GM12891 (cell line): Measurements from ENCODE around the gene ZNF562.

Experiments
- POLR2A ChIP-seq: IDR thresholded peaks from 2 replicates; pipeline ENCODE4 v1.6.1; 2011; ENCODE audit warnings: low read depth, low read length, control low read depth
- POLR2AphosphoS5 ChIP-seq: IDR thresholded peaks from 2 replicates; pipeline ENCODE4 v1.6.1; 2011; ENCODE audit warnings: low read depth, low read length, control low read depth
- TAF1 ChIP-seq: IDR thresholded peaks from 2 replicates; pipeline ENCODE4 v1.6.1; 2011; ENCODE audit warnings: low read depth, low read length, control low read depth

DNA sequence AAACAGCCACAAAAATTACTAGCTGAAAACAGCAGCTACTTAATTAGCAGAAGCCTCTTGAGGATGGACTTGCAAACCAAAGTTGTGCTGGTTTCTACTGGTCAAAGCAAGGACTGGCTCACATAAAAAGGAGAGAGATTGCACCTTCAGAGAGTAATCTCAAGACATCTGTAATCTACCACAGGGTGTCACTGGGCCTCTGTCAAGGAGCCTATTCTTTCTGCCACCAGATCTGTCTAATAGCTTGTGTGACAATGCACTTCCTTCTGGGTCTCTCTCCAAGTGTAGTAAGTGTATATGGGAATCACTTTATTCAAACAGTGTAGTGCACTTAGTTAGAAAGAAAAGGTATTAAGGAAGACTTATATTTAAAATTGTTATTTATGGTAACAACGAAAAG lies 29.4 kb downstream of the ZNF562 start:
- TF ChIP-seq POLR2A, result no peak
- no peak for TF ChIP-seq POLR2AphosphoS5
- TF ChIP-seq TAF1, result no peak
